HepG2 (cell line): ENCODE results near the gene MIDN. TPM values are rescaled to one million over a fixed set of nuclear protein-coding genes. Genes with fewer than 3 reads are reported as not detected.

Experiments
- ATAC-seq: fragments of 200-7000 bp; cut with Tn5 transposase; 3 replicates; pipeline ENCODE4 v1.9.1; 2020; ENCODE audit warnings: mild to moderate bottlenecking, moderate library complexity
- BruUV-seq: library from RNA; stranded (reverse); fragments of 400-500 nt; replicated peaks from 2 replicates; lab custom pipeline; 2021; lab: Mats Ljungman, UMichigan
- CTCF ChIA-PET: fragments of 300-600 bp; formaldehyde crosslinking; extraction: SDS; loops from one replicate; lab custom pipeline; 2021; ENCODE audit warnings: low total read pairs, inconsistent platforms, low intra/inter-chr PET ratio; lab: Yijun Ruan, JAX
- POLR2A ChIA-PET: fragments of 350-600 bp; sonication (Branson Sonifier 250); formaldehyde crosslinking; loops from one replicate; lab custom pipeline; 2020; ENCODE audit warnings: antibody characterized with exemption, inconsistent platforms; lab: Yijun Ruan, JAX
- DNase-seq: peaks from one replicate; pipeline ENCODE4 v3.0.0-alpha.2; 2015; ENCODE audit warnings: low spot score
- FAIRE-seq: peaks from 3 replicates; lab custom pipeline; 2011; peaks lifted over from hg19 to GRCh38; lab: Jason Lieb, UNC
- H2AFZ ChIP-seq: one replicate; pipeline ENCODE4 v1.6.1; 2011; ENCODE audit warnings: low read length, inconsistent platforms
- H3K27ac ChIP-seq: fragments of 300-600 bp; 3 replicates; pipeline ENCODE4 v1.8.0; 2011; ENCODE audit warnings: mixed run types, mild to moderate bottlenecking, mixed read lengths, low read length, inconsistent platforms; ENCODE audit not compliant: insufficient read depth; ENCODE audit errors: extremely low read length
- H3K27me3 ChIP-seq, 2 experiments: fragments of 200-600 bp in 1 of 2; 2 replicates in 1 of 2; 3 replicates in 1 of 2; pipeline versions ENCODE4 v1.6.0 to v1.8.0; 2011; ENCODE audit warnings: low read length in 2 of 2, mild to moderate bottlenecking in 2 of 2, moderate library complexity in 2 of 2, inconsistent platforms in 1 of 2; ENCODE audit not compliant: insufficient read depth in 2 of 2, control insufficient read depth in 1 of 2
- H3K36me3 ChIP-seq, 2 experiments: fragments of 200-600 bp in 1 of 2; replicated peaks in 1 of 2; 2 replicates in 1 of 2; 3 replicates in 1 of 2; pipeline versions ENCODE4 v1.5.1 to v1.8.0; 2011; ENCODE audit warnings: low read length in 2 of 2, inconsistent platforms in 1 of 2; ENCODE audit not compliant: insufficient read depth in 2 of 2, control insufficient read depth in 1 of 2
- H3K4me1 ChIP-seq: 2 replicates; pipeline ENCODE4 v1.5.1; 2012; ENCODE audit warnings: low read length, inconsistent platforms; ENCODE audit not compliant: insufficient read depth
- H3K4me2 ChIP-seq: 2 replicates; pipeline ENCODE4 v1.6.0; 2011; ENCODE audit warnings: low read depth, low read length, inconsistent platforms
- H3K4me3 ChIP-seq, 3 experiments: fragments of 200-600 bp in 1 of 3; sonication (generic), shearing (Covaris generic) in 1 of 3; replicated peaks in 1 of 3; 2 replicates each; pipeline ENCODE4 v1.5.1; 2011 to 2016; ENCODE audit warnings: low read length in 3 of 3, inconsistent platforms in 2 of 3, low read depth in 2 of 3, mild to moderate bottlenecking in 2 of 3, control low read depth in 1 of 3, mixed read lengths in 1 of 3; ENCODE audit not compliant: insufficient read depth in 1 of 3
- H3K79me2 ChIP-seq: one replicate; pipeline ENCODE4 v1.6.1; 2011; ENCODE audit warnings: low read length, inconsistent platforms; ENCODE audit not compliant: insufficient read depth
- H3K9ac ChIP-seq: 2 replicates; pipeline ENCODE4 v1.6.0; 2011; ENCODE audit warnings: mild to moderate bottlenecking, low read depth, low read length, inconsistent platforms; ENCODE audit not compliant: insufficient read depth
- H3K9me3 ChIP-seq: 2 replicates; pipeline ENCODE4 v1.5.1; 2012; ENCODE audit warnings: mild to moderate bottlenecking, low read length
- H4K20me1 ChIP-seq: 2 replicates; pipeline ENCODE4 v1.6.0; 2011; ENCODE audit warnings: inconsistent platforms, mild to moderate bottlenecking, low read length, moderate library complexity; ENCODE audit not compliant: insufficient read depth
- BCL6 ChIP-seq: IDR thresholded peaks from 2 replicates; pipeline ENCODE4 v1.6.1; 2016; ENCODE audit warnings: missing genetic modification reagents, missing compliant biosample characterization
- CENPT ChIP-seq: sonication (generic); formaldehyde crosslinking; IDR thresholded peaks from 2 replicates; pipeline ENCODE4 v1.8.0; 2022; ENCODE audit warnings: low read depth, mild to moderate bottlenecking, moderate library complexity, missing genetic modification reagents
- FOXC1 ChIP-seq: sonication (generic); formaldehyde crosslinking; IDR thresholded peaks from 2 replicates; pipeline ENCODE4 v1.8.0; 2022; ENCODE audit warnings: mild to moderate bottlenecking, missing genetic modification reagents, borderline replicate concordance
- GATAD2A ChIP-seq: IDR thresholded peaks from 2 replicates; pipeline ENCODE4 v1.6.1; 2016
- HBP1 ChIP-seq: IDR thresholded peaks from 2 replicates; pipeline ENCODE4 v1.6.1; 2016; ENCODE audit warnings: low read depth, control low read depth
- KDM5B ChIP-seq: sonication (generic); formaldehyde crosslinking; IDR thresholded peaks from 2 replicates; pipeline ENCODE4 v1.4.0; 2020; ENCODE audit warnings: missing genetic modification reagents, mild to moderate bottlenecking, borderline replicate concordance
- MYPOP ChIP-seq: sonication (generic); formaldehyde crosslinking; IDR thresholded peaks from 2 replicates; pipeline ENCODE4 v1.8.1; 2023; ENCODE audit warnings: mild to moderate bottlenecking, moderate library complexity, missing genetic modification reagents
- POGK ChIP-seq: sonication (generic); formaldehyde crosslinking; conservative IDR thresholded peaks from 2 replicates; pipeline ENCODE4 v1.8.0; 2022; ENCODE audit warnings: mild to moderate bottlenecking, moderate library complexity, missing genetic modification reagents
- RBFOX2 ChIP-seq: fragments of 200-400 bp; formaldehyde crosslinking; IDR thresholded peaks from 2 replicates; pipeline ENCODE4 v1.6.1; 2017; ENCODE audit warnings: low read depth, mild to moderate bottlenecking, low read length
- SAP130 ChIP-seq: IDR thresholded peaks from 2 replicates; pipeline ENCODE4 v1.6.1; 2016; ENCODE audit warnings: low read depth
- TGIF2 ChIP-seq: IDR thresholded peaks from 2 replicates; pipeline ENCODE4 v1.6.1; 2016; ENCODE audit warnings: control low read depth, missing compliant biosample characterization
- ZFP36L1 ChIP-seq: sonication (generic); formaldehyde crosslinking; IDR thresholded peaks from 2 replicates; pipeline ENCODE4 v1.8.0; 2022; ENCODE audit warnings: mild to moderate bottlenecking, missing genetic modification reagents, moderate library complexity
- ZNF138 ChIP-seq: sonication (generic); formaldehyde crosslinking; IDR thresholded peaks from 2 replicates; pipeline ENCODE4 v1.5.0; 2020; ENCODE audit warnings: mild to moderate bottlenecking, low read depth, missing genetic modification reagents
- ZNF235 ChIP-seq: sonication (generic); formaldehyde crosslinking; IDR thresholded peaks from 2 replicates; pipeline ENCODE4 v1.8.1; 2023; ENCODE audit warnings: mild to moderate bottlenecking, missing genetic modification reagents, borderline replicate concordance
- ZNF772 ChIP-seq: sonication (generic); formaldehyde crosslinking; IDR thresholded peaks from 2 replicates; pipeline ENCODE4 v1.5.0; 2020; ENCODE audit warnings: mild to moderate bottlenecking, missing genetic modification reagents
- ZNF782 ChIP-seq: sonication (generic); formaldehyde crosslinking; IDR thresholded peaks from 2 replicates; pipeline ENCODE4 v1.4.0; 2020; ENCODE audit warnings: missing genetic modification reagents, mild to moderate bottlenecking, borderline replicate concordance
- WGBS: methylation state at CpG from one replicate; pipeline ENCODE4 v1.1.6; 2017; ENCODE audit warnings: low lambda C conversion rate; 5-methylcytosine and 5-hydroxymethylcytosine counted together
- in situ Hi-C: cut with HindIII; loops from 2 replicates; pipeline ENCODE4 v1.10.0; 2017; ENCODE audit warnings: low pct_unique_long_range_greater_than_20kb; ENCODE audit not compliant: extremely low pct_ligation_motif_present
- intact Hi-C: fragments of 100-400 bp; cut with micrococcal nuclease; formaldehyde crosslinking; loops from one replicate; pipeline ENCODE4 v1.10.0; 2022; ENCODE audit not compliant: unreplicated experiment
- polyA plus RNA-seq, 8 experiments: library from polyadenylated mRNA; depleted of rRNA in 3 of 8; stranded (reverse) in 7 of 8; unstranded in 1 of 8; fragments of >200 nt; fragmentation: Illumina TruSeq in 4 of 8; extraction: Trizol in 4 of 8; gene quantifications; 2 replicates each; pipeline versions ENCODE4 v1.2.1 to v1.2.3, GENCODE V29; 2011 to 2016; ENCODE audit warnings: low read depth in 4 of 8, missing spikeins in 1 of 8, mixed read lengths in 1 of 8; ENCODE audit not compliant: insufficient read depth in 1 of 8
- total RNA-seq, 5 experiments: library from RNA; depleted of rRNA; stranded (reverse); fragments of >200 nt; fragmentation: Illumina TruSeq; extraction: Trizol; gene quantifications; 2 replicates each; pipeline ENCODE4 v1.2.3, GENCODE V29; 2016; ENCODE audit warnings: low read depth in 1 of 5
- TF ChIP-seq, protein P1 (sequence below): fragments of 450-650 bp; IDR thresholded peaks from 2 replicates; pipeline ENCODE4 v1.6.1; 2017; ENCODE audit warnings: mild to moderate bottlenecking

Gene MIDN
- total and polyA plus RNA-seq, 2 of the 13 experiments (the other 11 are each of a cell fraction or from before 2014, with no cell fraction given): 8.4 to 18.0 TPM

- WGBS: under 1% methylated on average over 34 of the region's 38 CpGs
- ATAC-seq (peak; percentile 11), FAIRE-seq (no peak), DNase-seq (no peak)
- peak overlapping the region; percentile 65 to 92 (median 81) for H3K4me3 ChIP-seq
- H3K27me3 ChIP-seq: no peaks in the 10 kb centered on the region; a peak in 1 of 5 replicates
- in situ Hi-C loops (no loop called here), intact Hi-C loops (no loop called here)
- BruUV-seq: TSS peak; percentile 52
- H3K4me2 ChIP-seq: peak overlapping the region; percentile 87
- no peaks in the 10 kb centered on the region for H3K9me3 ChIP-seq
- peaks cover 71% of the 10 kb centered on the region for H3K4me1 ChIP-seq
- H3K79me2 ChIP-seq: peaks cover 55% of the 10 kb centered on the region
- H3K36me3 ChIP-seq: peaks cover 6 to 12% of the 10 kb centered on the region in 2 experiments; a peak in 4 of 5 replicates
- peak overlapping the region; percentile 61 for H3K27ac ChIP-seq
- H2AFZ ChIP-seq: no peak overlapping the region
- ChIA-PET CTCF (no interaction called here), POLR2A (interaction anchor here (1.2 kb wide), 1 partner anchor 109 kb away, joined by 5 read pairs; no protein-coding TSS in a partner anchor)
- peak overlapping the region; percentile 82 for H3K9ac ChIP-seq
- H4K20me1 ChIP-seq: peaks cover 35% of the 10 kb centered on the region
- TF ChIP-seq ZFP36L1 (CRISPR knock-in tag): no peak
- TF ChIP-seq SAP130: peak; percentile 7; the same call in 1 of the 2 replicates
- TF ChIP-seq POGK (CRISPR knock-in tag): 0 out of 2 replicates have a peak, but pooled peaks have one; percentile 13
- no peak for TF ChIP-seq MYPOP (CRISPR knock-in tag)
- TF ChIP-seq ZNF138: 0 out of 2 replicates have a peak, but pooled peaks have one; percentile 38
- no peak for TF ChIP-seq CENPT (CRISPR knock-in tag)
- TF ChIP-seq GATAD2A (CRISPR knock-in tag): no peak
- no peak for TF ChIP-seq RBFOX2
- TF ChIP-seq FOXC1: 0 out of 2 replicates have a peak, but pooled peaks have one; percentile 13
- TF ChIP-seq KDM5B (CRISPR knock-in tag): peak; percentile 44; the same call in 1 of the 2 replicates
- no peak for TF ChIP-seq ZNF235 (CRISPR knock-in tag)
- TF ChIP-seq ZNF782 (CRISPR knock-in tag): 0 out of 2 replicates have a peak, but pooled peaks have one; percentile 45
- 0 out of 2 replicates have a peak, but pooled peaks have one; percentile 4 for TF ChIP-seq HBP1 (CRISPR knock-in tag)
- TF ChIP-seq BCL6 (CRISPR knock-in tag): no peak
- TF ChIP-seq, protein P1, sequence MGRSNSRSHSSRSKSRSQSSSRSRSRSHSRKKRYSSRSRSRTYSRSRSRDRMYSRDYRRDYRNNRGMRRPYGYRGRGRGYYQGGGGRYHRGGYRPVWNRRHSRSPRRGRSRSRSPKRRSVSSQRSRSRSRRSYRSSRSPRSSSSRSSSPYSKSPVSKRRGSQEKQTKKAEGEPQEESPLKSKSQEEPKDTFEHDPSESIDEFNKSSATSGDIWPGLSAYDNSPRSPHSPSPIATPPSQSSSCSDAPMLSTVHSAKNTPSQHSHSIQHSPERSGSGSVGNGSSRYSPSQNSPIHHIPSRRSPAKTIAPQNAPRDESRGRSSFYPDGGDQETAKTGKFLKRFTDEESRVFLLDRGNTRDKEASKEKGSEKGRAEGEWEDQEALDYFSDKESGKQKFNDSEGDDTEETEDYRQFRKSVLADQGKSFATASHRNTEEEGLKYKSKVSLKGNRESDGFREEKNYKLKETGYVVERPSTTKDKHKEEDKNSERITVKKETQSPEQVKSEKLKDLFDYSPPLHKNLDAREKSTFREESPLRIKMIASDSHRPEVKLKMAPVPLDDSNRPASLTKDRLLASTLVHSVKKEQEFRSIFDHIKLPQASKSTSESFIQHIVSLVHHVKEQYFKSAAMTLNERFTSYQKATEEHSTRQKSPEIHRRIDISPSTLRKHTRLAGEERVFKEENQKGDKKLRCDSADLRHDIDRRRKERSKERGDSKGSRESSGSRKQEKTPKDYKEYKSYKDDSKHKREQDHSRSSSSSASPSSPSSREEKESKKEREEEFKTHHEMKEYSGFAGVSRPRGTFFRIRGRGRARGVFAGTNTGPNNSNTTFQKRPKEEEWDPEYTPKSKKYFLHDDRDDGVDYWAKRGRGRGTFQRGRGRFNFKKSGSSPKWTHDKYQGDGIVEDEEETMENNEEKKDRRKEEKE: no peak
- 0 out of 2 replicates have a peak, but pooled peaks have one; percentile 11 for TF ChIP-seq TGIF2
- TF ChIP-seq ZNF772 (CRISPR knock-in tag): 0 out of 2 replicates have a peak, but pooled peaks have one; percentile 47
Measured at GRCh38 chr19:1206864-1207450, 41.4 kb upstream of the MIDN start.
